SIG-M5 (cell line): ENCODE measurements around the gene NSRP1.
"Not testable (repeated sequence)": the region's sequence is repeated elsewhere in the genome, so short reads cannot be mapped to it uniquely, and the experiment has no call there.

Experiments used
- DNase-seq: peaks from one replicate; lab custom pipeline; 2025; lab: John Stamatoyannopoulos, UW

Gene NSRP1

DNA sequence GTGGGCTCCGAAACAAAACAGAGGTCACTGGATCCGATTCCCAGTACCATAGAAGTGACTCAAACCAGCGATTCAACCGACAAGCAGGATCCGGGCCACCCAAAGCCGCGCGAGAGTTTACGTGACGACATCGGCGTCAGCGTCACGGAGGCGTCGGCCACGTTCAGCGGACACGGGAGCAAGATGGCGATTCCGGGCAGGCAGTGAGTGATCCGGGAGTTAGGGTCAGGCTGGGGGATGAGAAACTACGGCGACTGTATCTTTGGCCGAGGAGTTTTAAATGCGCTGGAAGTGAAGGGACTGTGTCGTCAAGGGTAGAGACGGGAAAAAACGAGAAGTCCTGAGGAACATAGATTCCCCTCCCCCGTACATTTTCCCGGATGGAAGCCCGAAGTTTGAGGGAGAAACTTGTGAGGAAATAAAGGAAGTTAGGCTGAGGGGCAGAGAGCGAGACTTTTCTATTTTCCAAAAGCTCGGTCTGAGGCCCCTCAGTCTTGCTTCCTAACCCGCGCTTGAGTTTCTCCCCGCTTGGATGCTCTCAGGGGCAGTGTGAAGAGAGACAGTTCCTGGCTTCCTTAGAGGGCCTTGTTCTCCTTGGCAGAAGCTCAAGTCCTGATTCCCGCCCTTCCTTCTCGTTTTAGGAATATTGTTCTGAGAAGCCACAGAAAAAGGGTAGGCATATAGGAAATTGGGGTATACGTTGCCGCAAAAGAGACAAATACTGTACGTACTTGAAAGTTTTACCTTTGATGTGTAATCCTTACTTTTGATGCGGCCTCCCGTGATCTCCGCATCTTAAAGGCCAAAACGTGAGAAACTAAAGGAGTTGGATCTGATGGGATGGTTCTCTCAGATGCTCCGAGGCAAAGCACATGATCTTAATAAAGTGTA lies at the start of gene NSRP1:
Gene NSRP1, plus strand, starts transcription at position 156 of the 891 bp plus-strand sequence. Its CDS starts 28 bp downstream, at position 184.
- peak; percentile 70 for DNase-seq

DNA sequence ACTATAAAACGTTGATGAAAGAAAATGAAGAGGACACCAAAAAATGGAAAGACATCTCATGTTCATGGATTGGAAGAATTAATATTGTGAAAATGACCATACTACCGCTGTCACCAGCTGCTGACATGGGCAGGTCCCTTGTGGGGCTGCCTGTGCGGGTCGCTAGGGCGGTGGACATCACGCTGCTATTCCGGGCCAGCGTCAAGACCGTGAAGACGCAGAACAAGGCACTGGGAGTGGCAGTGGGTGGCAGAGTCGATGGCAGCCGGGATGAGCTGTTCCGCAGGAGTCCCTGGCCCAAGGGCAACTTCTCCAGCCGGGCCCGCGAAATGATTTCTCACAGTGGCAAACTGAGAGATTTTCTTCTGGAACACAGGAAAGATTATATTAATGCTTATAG lies 48.2 kb upstream of the NSRP1 start:
- no peak for DNase-seq

DNA sequence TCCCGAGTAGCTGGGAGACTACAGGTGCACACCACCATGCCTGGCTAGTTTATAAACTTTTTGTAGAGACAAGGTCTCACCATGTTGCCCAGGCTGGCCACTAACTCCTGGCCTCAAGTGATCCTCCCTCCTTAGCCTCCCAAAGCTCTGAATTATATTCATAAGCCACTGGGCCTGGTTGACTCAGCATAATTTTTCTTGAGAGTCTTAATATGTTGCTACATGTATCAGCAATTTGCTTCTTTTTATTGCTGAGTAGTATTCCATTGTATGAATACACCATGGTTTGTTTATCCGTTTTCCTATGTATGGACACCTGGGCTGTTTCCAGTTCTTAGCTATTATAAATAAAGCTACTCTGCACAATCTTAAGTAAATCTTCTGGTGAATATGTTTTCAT lies 42.4 kb upstream of the NSRP1 start:
- DNase-seq = no peak

DNA sequence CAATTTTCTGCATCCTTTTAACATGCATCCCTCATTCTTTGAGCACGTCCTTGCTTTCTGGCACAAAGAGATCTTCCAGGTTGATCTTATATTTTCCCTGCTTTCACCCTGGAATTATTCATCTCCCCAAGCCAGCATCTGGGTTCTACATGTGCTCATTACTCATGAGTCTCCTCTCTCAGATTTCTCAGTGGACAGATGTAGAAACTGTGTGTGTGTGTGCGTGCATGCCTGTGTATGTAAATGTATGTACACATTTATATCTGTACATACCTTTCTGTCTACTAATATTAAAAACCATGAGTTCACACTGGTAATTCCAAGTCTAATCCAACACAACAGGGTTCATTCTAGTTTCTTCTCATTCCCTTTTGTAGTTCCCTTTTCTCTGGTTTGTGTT lies 41.9 kb upstream of the NSRP1 start:
- no peak for DNase-seq

GRCh38 chr17:30082773-30083172 lies 33.8 kb upstream of the NSRP1 start:
- no peak for DNase-seq

DNA sequence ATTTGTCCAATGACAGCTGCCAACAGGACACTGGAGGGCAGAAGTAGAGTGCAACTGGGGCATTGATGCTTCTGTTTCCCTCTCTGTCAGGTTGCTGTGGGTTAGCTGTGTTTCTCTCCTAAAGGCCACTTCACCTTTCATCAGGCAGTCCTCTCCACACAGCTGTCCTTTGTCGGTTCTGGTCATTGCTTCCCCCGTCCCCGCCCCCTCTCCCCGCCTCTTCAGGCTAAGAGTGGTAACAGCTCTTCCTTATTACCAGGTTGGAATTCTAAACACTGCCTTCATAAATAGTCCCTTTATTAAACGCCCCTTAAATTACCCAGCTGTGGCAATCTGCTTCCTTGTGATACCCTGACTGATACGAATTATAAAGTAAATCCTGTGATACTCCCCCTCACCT lies 31.8 kb upstream of the NSRP1 start:
- DNase-seq = no peak

GRCh38 chr17:30086896-30087295 lies 29.7 kb upstream of the NSRP1 start:
- DNase-seq = no peak

GRCh38 chr17:30087431-30087830 lies 29.2 kb upstream of the NSRP1 start:
- not testable (repeated sequence) for DNase-seq

DNA sequence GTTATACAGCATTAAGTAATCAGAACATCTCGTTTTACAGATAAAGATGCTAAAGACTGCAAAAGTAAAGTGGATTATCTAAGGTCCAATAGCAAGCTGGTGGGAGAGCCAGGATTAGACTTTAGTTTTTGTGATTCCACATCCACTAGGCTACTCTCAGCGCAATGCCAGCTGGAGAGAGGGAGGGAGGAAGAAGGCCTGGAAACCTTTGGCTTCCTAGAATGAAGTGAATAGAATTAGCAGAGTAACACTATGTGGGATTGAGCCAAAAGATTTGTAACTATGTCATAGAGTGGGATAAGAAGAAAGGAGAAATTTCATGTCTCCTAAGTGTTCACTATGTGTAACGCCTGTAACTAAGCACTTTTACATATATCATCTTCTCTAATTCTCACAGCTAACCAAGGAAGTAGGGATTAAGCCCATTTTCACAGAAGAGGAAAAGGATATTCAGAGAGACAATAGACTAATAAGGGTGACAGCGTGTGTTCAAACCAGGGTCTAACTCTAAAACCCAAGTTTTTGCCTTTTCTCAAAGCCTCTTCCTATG lies 25.4 kb upstream of the NSRP1 start:
- DNase-seq = no peak

GRCh38 chr17:30091771-30092170 lies 24.8 kb upstream of the NSRP1 start:
- DNase-seq = no peak

GRCh38 chr17:30092886-30093285 lies 23.7 kb upstream of the NSRP1 start:
- DNase-seq = no peak

- DNase-seq = no peak
These were observed 23.0 kb upstream of the NSRP1 start for GRCh38 chr17:30093463-30094147.

- DNase-seq = no peak
These were observed 20.9 kb upstream of the NSRP1 start for GRCh38 chr17:30095507-30096244.

DNA sequence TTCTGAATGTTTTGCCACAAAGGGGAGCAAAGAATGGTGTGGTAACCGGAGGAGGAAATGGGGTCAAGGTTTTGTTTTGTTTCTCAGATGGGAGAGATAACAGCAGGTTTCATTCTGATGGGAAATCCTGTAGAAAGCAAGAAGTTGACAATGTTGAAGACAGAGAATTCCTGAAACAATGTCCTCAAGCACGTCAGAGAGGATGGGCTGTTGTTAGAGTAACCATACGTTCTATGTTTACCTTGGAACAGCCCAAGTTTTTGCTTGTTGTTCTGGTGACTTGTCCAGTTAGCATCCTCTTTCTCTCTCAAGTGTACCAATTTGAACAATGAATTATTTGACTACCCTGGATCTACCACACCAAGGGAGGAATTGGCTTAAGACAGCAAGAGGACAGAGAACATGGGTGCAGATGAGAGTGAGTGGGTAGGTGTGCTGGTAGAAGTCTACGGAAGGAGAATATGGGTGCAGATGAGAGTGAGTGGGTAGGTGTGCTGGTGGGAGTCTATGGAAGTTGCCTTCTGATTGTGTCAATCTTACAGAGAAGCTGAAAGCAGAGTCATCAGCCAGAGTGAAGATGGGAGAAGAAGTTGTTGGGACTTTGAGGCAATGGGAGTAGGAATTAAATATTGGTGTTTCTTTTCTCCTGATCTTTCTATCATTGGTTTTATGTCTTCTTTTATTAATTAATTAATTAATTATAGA lies 14.8 kb upstream of the NSRP1 start:
- no peak for DNase-seq

GRCh38 chr17:30103921-30104320 lies 12.7 kb upstream of the NSRP1 start:
- DNase-seq = no peak

GRCh38 chr17:30104575-30105339 lies 11.9 kb upstream of the NSRP1 start:
- DNase-seq = peak; percentile 99

DNA sequence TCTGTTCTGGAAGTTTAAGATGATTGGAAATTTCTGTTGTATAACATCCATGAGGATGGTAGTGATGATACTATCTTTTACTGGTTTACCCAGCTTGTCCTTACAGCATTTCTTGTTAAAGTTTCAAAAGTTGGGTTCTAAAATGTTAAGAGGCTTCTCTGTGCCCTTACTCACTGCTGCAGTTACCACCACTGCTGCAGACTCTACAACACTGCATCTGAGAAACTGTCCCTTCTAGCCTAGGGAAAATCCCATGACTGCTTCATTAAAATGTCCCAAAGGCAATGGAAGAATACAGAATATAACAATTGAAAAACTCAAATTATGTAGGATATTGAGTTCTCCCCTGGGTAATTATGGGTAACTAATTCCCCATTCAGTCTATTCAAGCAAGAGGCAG lies 3.8 kb upstream of the NSRP1 start:
- no peak for DNase-seq

- DNase-seq = no peak
These were observed 3.4 kb upstream of the NSRP1 start for GRCh38 chr17:30113213-30113612.

GRCh38 chr17:30116345-30116660 lies 313 bp upstream of the NSRP1 start:
- no peak for DNase-seq

GRCh38 chr17:30117675-30118081 lies 1.1 kb downstream of the NSRP1 start:
- no peak for DNase-seq

- DNase-seq = not testable (repeated sequence)
These were observed 2.0 kb downstream of the NSRP1 start for GRCh38 chr17:30118635-30119034.
